ENCODE results near the gene DCN.
A peak's percentile ranks its signal among the peaks of the same experiment; 100 is the strongest.

Gene DCN

DNA sequence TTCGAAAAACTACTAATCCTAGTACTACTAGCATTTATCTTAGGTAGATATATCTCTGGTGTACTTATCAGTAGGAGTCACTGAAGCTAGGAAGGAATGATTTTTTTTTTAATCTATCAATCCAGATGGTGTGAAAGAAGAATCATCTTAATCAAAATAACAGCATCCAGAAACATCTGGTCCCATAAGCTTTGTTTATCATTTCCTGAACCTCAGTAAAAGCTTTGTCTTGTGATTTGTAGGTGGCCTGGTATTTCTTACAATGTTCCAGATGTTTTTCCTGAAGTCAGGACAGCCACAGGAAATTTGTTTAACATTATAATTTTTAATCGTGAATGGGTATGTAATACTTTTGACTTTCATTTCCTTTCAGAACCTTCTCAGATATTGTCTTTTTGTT, 43.3 kb downstream of the DCN start:
- no peak overlapping the region for H2AK5ac ChIP-seq (ENCODE audit: low read length)
- no peaks in the 10 kb centered on the region for H3K36me3 ChIP-seq (ENCODE audit: control insufficient read depth, insufficient read depth, low read length)
- no CpG with 5 or more reads among the region's 2 CpGs for WGBS (ENCODE audit: extremely low coverage, insufficient coverage, low lambda C conversion rate)
- no peak overlapping the region for H4K5ac ChIP-seq (ENCODE audit: low read length)
- peak; percentile 38 for DNase-seq
- H3K4me2 ChIP-seq (ENCODE audit: low read length), result no peak overlapping the region
- no peak overlapping the region for H3K56ac ChIP-seq (ENCODE audit: low read length)
- no peaks in the 10 kb centered on the region for H3K27me3 ChIP-seq (ENCODE audit: insufficient read depth, low read length, poor library complexity)
- H3K79me2 ChIP-seq (ENCODE audit: control insufficient read depth, insufficient read depth, low read length), result no peaks in the 10 kb centered on the region
- no peak overlapping the region for H3K18ac ChIP-seq (ENCODE audit: low read length)
- no peak overlapping the region for H2BK15ac ChIP-seq (replicated peaks; ENCODE audit: low read depth)
- no peak overlapping the region for H2BK120ac ChIP-seq (ENCODE audit: low read depth, low read length)
- H3K79me1 ChIP-seq (ENCODE audit: low read length), result no peaks in the 10 kb centered on the region
- no peak overlapping the region for H2BK5ac ChIP-seq (ENCODE audit: low read length)
- no peak overlapping the region for H3K4me3 ChIP-seq (ENCODE audit: low read length)
- no peak overlapping the region for H3K27ac ChIP-seq (ENCODE audit: low read depth, low read length)
- H3K23ac ChIP-seq (ENCODE audit: low read length), result no peak overlapping the region
- no peak overlapping the region for H3K4ac ChIP-seq (ENCODE audit: low read depth, low read length)
- H3K4me1 ChIP-seq (ENCODE audit: control insufficient read depth, low read depth, low read length), result peaks cover 1% of the 10 kb centered on the region
- no peak overlapping the region for H3K9ac ChIP-seq (ENCODE audit: low read length)
- H4K8ac ChIP-seq (ENCODE audit: low read depth, low read length), result no peak overlapping the region

DNA sequence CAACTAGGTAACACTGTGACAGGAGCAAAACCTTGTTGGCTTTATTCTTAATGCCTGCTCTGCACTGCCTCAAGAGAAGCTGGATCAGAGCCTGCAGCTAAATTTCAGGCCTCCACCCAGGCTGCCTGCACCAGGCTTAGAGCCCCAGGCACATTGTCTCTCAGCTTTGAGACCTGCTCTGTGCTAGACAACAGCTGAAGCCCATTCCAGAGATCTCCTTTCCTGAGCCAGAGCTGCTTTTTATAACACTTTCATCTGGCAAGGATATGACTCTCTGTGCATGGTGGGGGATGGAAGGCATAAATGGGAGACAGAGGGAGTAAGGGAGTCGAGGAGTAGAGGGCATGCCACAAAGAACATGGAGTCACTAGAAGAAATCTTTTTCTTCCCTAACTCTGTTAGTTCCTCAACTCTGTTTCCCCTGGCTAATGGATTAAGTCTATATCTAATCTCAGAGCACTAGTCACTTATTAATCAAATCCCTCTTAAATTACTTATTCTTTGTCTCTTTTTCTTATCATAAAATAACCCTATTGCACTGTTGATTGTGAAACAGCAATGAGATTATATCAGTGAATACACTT, 44.2 kb downstream of the DCN start:
- no CpG with 5 or more reads among the region's 1 CpG for WGBS (ENCODE audit: extremely low coverage, insufficient coverage, low lambda C conversion rate)
- H3K56ac ChIP-seq (ENCODE audit: low read length), result peak overlapping the region; percentile 78
- H3K27ac ChIP-seq (ENCODE audit: low read depth, low read length), result no peak overlapping the region
- no peak overlapping the region for H3K4me2 ChIP-seq (ENCODE audit: low read length)
- no peaks in the 10 kb centered on the region for H3K27me3 ChIP-seq (ENCODE audit: insufficient read depth, low read length, poor library complexity)
- no peak overlapping the region for H2BK15ac ChIP-seq (replicated peaks; ENCODE audit: low read depth)
- no peak overlapping the region for H3K4me3 ChIP-seq (ENCODE audit: low read length)
- no peak overlapping the region for H3K9ac ChIP-seq (ENCODE audit: low read length)
- H3K79me2 ChIP-seq (ENCODE audit: control insufficient read depth, insufficient read depth, low read length), result no peaks in the 10 kb centered on the region
- no peak overlapping the region for H3K4ac ChIP-seq (ENCODE audit: low read depth, low read length)
- H2BK120ac ChIP-seq (ENCODE audit: low read depth, low read length), result no peak overlapping the region
- H3K23ac ChIP-seq (ENCODE audit: low read length), result no peak overlapping the region
- no peaks in the 10 kb centered on the region for H3K79me1 ChIP-seq (ENCODE audit: low read length)
- no peak overlapping the region for H4K5ac ChIP-seq (ENCODE audit: low read length)
- no peak overlapping the region for H2BK5ac ChIP-seq (ENCODE audit: low read length)
- no peak overlapping the region for H4K8ac ChIP-seq (ENCODE audit: low read depth, low read length)
- H3K18ac ChIP-seq (ENCODE audit: low read length), result peak overlapping the region; percentile 13
- no peaks in the 10 kb centered on the region for H3K36me3 ChIP-seq (ENCODE audit: control insufficient read depth, insufficient read depth, low read length)
- peak; percentile 30 for DNase-seq
- H3K4me1 ChIP-seq (ENCODE audit: control insufficient read depth, low read depth, low read length), result peaks cover 1% of the 10 kb centered on the region
- H2AK5ac ChIP-seq (ENCODE audit: low read length), result no peak overlapping the region

DNA sequence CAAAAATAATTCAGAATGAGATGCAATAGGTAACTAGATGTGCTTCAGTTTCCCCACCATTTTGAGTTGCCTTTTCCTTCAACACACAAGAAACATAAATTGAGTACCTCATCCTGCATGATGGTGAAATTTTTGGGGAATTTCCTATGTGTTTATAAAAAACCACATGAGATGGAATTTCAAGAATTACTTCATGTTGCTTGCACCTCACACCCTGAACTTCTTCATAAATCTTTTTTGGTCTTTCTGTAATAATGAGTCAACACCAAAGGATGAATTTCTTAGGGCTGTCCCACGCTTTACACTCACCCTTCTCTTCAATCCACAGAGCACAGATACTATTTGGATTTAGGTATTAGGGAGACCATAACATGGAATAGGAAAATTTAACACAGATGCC, 48.7 kb downstream of the DCN start:
- Histone ChIP-seq H3K4ac (ENCODE audit: low read depth, low read length) (no peak overlapping the region), H2BK5ac (ENCODE audit: low read length) (no peak overlapping the region), H4K8ac (ENCODE audit: low read depth, low read length) (no peak overlapping the region), H3K4me2 (ENCODE audit: low read length) (no peak overlapping the region), H3K27me3 (ENCODE audit: insufficient read depth, low read length, poor library complexity) (no peaks in the 10 kb centered on the region), H3K4me1 (ENCODE audit: control insufficient read depth, low read depth, low read length) (peaks cover 1% of the 10 kb centered on the region), H3K36me3 (ENCODE audit: control insufficient read depth, insufficient read depth, low read length) (no peaks in the 10 kb centered on the region), H3K79me2 (ENCODE audit: control insufficient read depth, insufficient read depth, low read length) (no peaks in the 10 kb centered on the region), H3K4me3 (ENCODE audit: low read length) (no peak overlapping the region), H3K9ac (ENCODE audit: low read length) (no peak overlapping the region), H3K23ac (ENCODE audit: low read length) (no peak overlapping the region), H3K27ac (ENCODE audit: low read depth, low read length) (no peak overlapping the region), H3K18ac (ENCODE audit: low read length) (no peak overlapping the region), H4K5ac (ENCODE audit: low read length) (no peak overlapping the region), H3K79me1 (ENCODE audit: low read length) (no peaks in the 10 kb centered on the region), H3K56ac (ENCODE audit: low read length) (no peak overlapping the region), H2BK120ac (ENCODE audit: low read depth, low read length) (no peak overlapping the region), H2AK5ac (ENCODE audit: low read length) (no peak overlapping the region), H2BK15ac (replicated peaks; ENCODE audit: low read depth) (no peak overlapping the region)
- no peak for DNase-seq
- WGBS (ENCODE audit: extremely low coverage, insufficient coverage, low lambda C conversion rate), result no CpG with 5 or more reads among the region's 1 CpG

DNA sequence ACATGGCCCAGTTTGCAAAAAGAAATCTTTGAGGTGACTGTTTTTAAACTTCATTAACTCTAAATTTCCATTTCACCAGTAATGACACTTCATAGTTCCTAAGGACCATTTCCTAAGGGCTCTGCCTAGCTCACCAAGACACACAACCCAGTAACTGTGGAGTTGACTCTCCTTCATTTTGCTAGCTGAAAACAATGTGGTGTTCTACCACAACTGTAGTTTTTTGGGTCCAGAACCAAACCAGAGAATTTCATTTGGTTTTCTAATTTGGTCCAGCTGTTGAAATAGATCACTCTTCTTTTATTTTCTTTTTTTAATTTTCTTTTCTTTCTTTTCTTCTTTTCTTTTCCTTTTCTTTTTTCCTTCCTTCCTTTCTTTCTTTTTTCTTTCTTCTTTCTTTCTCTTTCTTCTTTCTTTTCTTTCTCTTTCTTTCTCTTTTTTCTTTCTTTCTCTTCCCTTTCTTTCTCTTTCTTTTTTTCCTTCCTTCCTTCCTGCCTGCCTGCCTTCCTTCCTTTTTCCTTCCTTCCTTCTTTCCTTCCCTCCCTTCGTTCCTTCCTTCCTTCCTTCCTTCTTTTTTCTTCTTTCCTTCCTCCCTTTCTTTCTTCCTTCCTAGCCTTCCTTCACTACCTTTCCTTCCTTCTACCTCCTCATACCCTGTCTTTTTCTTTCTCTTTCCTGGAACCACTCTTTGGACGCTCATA, 52.8 kb downstream of the DCN start:
- H3K27ac ChIP-seq (ENCODE audit: low read depth, low read length), result no peak overlapping the region
- H2BK15ac ChIP-seq (replicated peaks; ENCODE audit: low read depth), result no peak overlapping the region
- H4K8ac ChIP-seq (ENCODE audit: low read depth, low read length), result no peak overlapping the region
- no peak overlapping the region for H3K4me2 ChIP-seq (ENCODE audit: low read length)
- H3K79me2 ChIP-seq (ENCODE audit: control insufficient read depth, insufficient read depth, low read length), result no peaks in the 10 kb centered on the region
- H3K4me1 ChIP-seq (ENCODE audit: control insufficient read depth, low read depth, low read length), result no peaks in the 10 kb centered on the region
- no peak overlapping the region for H2BK5ac ChIP-seq (ENCODE audit: low read length)
- no peak overlapping the region for H4K5ac ChIP-seq (ENCODE audit: low read length)
- H3K23ac ChIP-seq (ENCODE audit: low read length), result no peak overlapping the region
- no peaks in the 10 kb centered on the region for H3K36me3 ChIP-seq (ENCODE audit: control insufficient read depth, insufficient read depth, low read length)
- no peak overlapping the region for H2AK5ac ChIP-seq (ENCODE audit: low read length)
- no peak overlapping the region for H3K9ac ChIP-seq (ENCODE audit: low read length)
- H3K4ac ChIP-seq (ENCODE audit: low read depth, low read length), result no peak overlapping the region
- no peak overlapping the region for H3K56ac ChIP-seq (ENCODE audit: low read length)
- no peaks in the 10 kb centered on the region for H3K27me3 ChIP-seq (ENCODE audit: insufficient read depth, low read length, poor library complexity)
- H2BK120ac ChIP-seq (ENCODE audit: low read depth, low read length), result no peak overlapping the region
- H3K18ac ChIP-seq (ENCODE audit: low read length), result no peak overlapping the region
- DNase-seq, result no peak
- no peak overlapping the region for H3K4me3 ChIP-seq (ENCODE audit: low read length)
- H3K79me1 ChIP-seq (ENCODE audit: low read length), result no peaks in the 10 kb centered on the region
- WGBS (ENCODE audit: extremely low coverage, insufficient coverage, low lambda C conversion rate), result no CpG with 5 or more reads among the region's 2 CpGs

DNA sequence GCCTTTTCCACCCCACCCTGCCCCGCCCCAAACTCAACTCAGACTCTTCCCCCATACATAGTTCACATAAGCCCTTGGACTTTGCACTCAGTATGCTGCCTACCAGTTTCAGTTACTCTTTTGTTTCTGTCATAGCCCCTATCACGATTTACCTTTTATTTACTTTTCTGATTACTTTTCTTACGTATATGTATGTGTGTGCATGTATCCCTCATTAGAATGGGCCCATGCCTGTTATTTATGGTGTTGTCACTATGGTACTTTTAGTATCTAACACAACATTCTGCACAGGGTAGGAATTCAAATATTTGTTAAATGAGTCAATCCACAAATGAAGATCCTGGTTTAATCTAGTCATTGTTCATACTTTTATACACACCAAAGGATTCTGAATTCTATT, 54.9 kb downstream of the DCN start:
- Histone ChIP-seq H3K79me2 (ENCODE audit: control insufficient read depth, insufficient read depth, low read length) (no peaks in the 10 kb centered on the region), H3K36me3 (ENCODE audit: control insufficient read depth, insufficient read depth, low read length) (no peaks in the 10 kb centered on the region), H3K18ac (ENCODE audit: low read length) (no peak overlapping the region), H3K4me3 (ENCODE audit: low read length) (no peak overlapping the region), H3K4ac (ENCODE audit: low read depth, low read length) (no peak overlapping the region), H4K5ac (ENCODE audit: low read length) (no peak overlapping the region), H2BK120ac (ENCODE audit: low read depth, low read length) (no peak overlapping the region), H2BK15ac (replicated peaks; ENCODE audit: low read depth) (no peak overlapping the region), H3K4me2 (ENCODE audit: low read length) (no peak overlapping the region), H2AK5ac (ENCODE audit: low read length) (no peak overlapping the region), H3K27ac (ENCODE audit: low read depth, low read length) (no peak overlapping the region), H3K4me1 (ENCODE audit: control insufficient read depth, low read depth, low read length) (no peaks in the 10 kb centered on the region), H3K79me1 (ENCODE audit: low read length) (no peaks in the 10 kb centered on the region), H3K9ac (ENCODE audit: low read length) (no peak overlapping the region), H3K27me3 (ENCODE audit: insufficient read depth, low read length, poor library complexity) (no peaks in the 10 kb centered on the region), H2BK5ac (ENCODE audit: low read length) (no peak overlapping the region), H4K8ac (ENCODE audit: low read depth, low read length) (no peak overlapping the region), H3K23ac (ENCODE audit: low read length) (no peak overlapping the region), H3K56ac (ENCODE audit: low read length) (no peak overlapping the region)
- DNase-seq, result no peak
- WGBS (ENCODE audit: extremely low coverage, insufficient coverage, low lambda C conversion rate), result no CpG with 5 or more reads among the region's 3 CpGs

DNA sequence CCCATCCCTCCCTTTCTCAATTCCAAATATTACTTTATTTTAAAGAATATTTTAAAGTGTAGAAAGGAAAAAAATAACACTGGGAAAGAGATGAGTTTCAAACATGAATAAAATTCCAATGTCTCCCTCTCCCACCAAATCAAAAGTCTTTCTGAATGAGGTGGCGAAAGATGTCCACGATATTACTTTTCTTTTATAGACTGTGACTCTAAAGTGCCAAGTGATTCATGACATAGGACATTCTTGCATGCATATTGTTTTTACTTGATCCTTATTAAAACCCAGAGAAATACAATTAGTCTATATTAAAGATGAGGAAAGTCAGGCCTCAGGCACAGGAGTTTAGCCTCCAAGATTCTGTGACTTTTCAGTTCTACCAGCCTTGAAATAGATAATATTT, 55.3 kb downstream of the DCN start:
- no peaks in the 10 kb centered on the region for H3K79me1 ChIP-seq (ENCODE audit: low read length)
- no peaks in the 10 kb centered on the region for H3K36me3 ChIP-seq (ENCODE audit: control insufficient read depth, insufficient read depth, low read length)
- H3K79me2 ChIP-seq (ENCODE audit: control insufficient read depth, insufficient read depth, low read length), result no peaks in the 10 kb centered on the region
- H2BK120ac ChIP-seq (ENCODE audit: low read depth, low read length), result no peak overlapping the region
- H3K4me1 ChIP-seq (ENCODE audit: control insufficient read depth, low read depth, low read length), result no peaks in the 10 kb centered on the region
- H3K9ac ChIP-seq (ENCODE audit: low read length), result no peak overlapping the region
- H3K4me2 ChIP-seq (ENCODE audit: low read length), result no peak overlapping the region
- H2AK5ac ChIP-seq (ENCODE audit: low read length), result no peak overlapping the region
- no CpG with 5 or more reads among the region's 2 CpGs for WGBS (ENCODE audit: extremely low coverage, insufficient coverage, low lambda C conversion rate)
- no peak overlapping the region for H3K4ac ChIP-seq (ENCODE audit: low read depth, low read length)
- H3K27me3 ChIP-seq (ENCODE audit: insufficient read depth, low read length, poor library complexity), result no peaks in the 10 kb centered on the region
- no peak overlapping the region for H3K4me3 ChIP-seq (ENCODE audit: low read length)
- no peak overlapping the region for H3K23ac ChIP-seq (ENCODE audit: low read length)
- H2BK5ac ChIP-seq (ENCODE audit: low read length), result no peak overlapping the region
- no peak overlapping the region for H4K5ac ChIP-seq (ENCODE audit: low read length)
- H4K8ac ChIP-seq (ENCODE audit: low read depth, low read length), result no peak overlapping the region
- no peak overlapping the region for H2BK15ac ChIP-seq (replicated peaks; ENCODE audit: low read depth)
- no peak overlapping the region for H3K18ac ChIP-seq (ENCODE audit: low read length)
- no peak overlapping the region for H3K56ac ChIP-seq (ENCODE audit: low read length)
- H3K27ac ChIP-seq (ENCODE audit: low read depth, low read length), result no peak overlapping the region
- DNase-seq, result no peak
